Neuronal stem cell (in vitro differentiated cells): ENCODE results near the gene SPAG5.

Experiments
- DNase-seq: peaks from one replicate; pipeline ENCODE4 v3.0.0-alpha.2; 2013; ENCODE audit warnings: low spot score
- H2AFZ ChIP-seq: one replicate; pipeline ENCODE4 v1.6.1; 2013; ENCODE audit warnings: mild to moderate bottlenecking, low read length, inconsistent platforms
- H2AK5ac ChIP-seq: 2 replicates; pipeline ENCODE4 v1.6.1; 2013; ENCODE audit warnings: low read depth, mild to moderate bottlenecking, inconsistent platforms, low read length, moderate library complexity, mixed read lengths
- H2BK120ac ChIP-seq: 2 replicates; pipeline ENCODE4 v1.6.1; 2013; ENCODE audit warnings: low read depth, mild to moderate bottlenecking, inconsistent platforms, low read length, moderate library complexity, mixed read lengths
- H2BK12ac ChIP-seq: one replicate; pipeline ENCODE4 v1.6.1; 2013; ENCODE audit warnings: low read length, inconsistent platforms
- H2BK15ac ChIP-seq: 2 replicates; pipeline ENCODE4 v1.6.1; 2013; ENCODE audit warnings: mild to moderate bottlenecking, low read length, inconsistent platforms, mixed read lengths
- H2BK5ac ChIP-seq: one replicate; pipeline ENCODE4 v1.6.1; 2013; ENCODE audit warnings: inconsistent platforms, mild to moderate bottlenecking, low read length, moderate library complexity
- H3K14ac ChIP-seq: one replicate; pipeline ENCODE4 v1.6.1; 2013; ENCODE audit warnings: low read length, inconsistent platforms
- H3K18ac ChIP-seq: 2 replicates; pipeline ENCODE4 v1.6.1; 2013; ENCODE audit warnings: low read length, inconsistent platforms
- H3K23ac ChIP-seq: 2 replicates; pipeline ENCODE4 v1.6.1; 2013; ENCODE audit warnings: low read depth, mild to moderate bottlenecking, mixed read lengths, low read length, inconsistent platforms; ENCODE audit not compliant: poor library complexity
- H3K27ac ChIP-seq: replicated peaks from 3 replicates; pipeline ENCODE4 v1.5.1; 2013; ENCODE audit warnings: low read length, inconsistent platforms
- H3K27me3 ChIP-seq, 3 experiments: 2 replicates each; pipeline ENCODE4 v1.6.1; 2013; ENCODE audit warnings: low read length in 3 of 3, mild to moderate bottlenecking in 2 of 3, inconsistent platforms in 1 of 3, low read depth in 1 of 3, mixed read lengths in 1 of 3, moderate library complexity in 1 of 3; ENCODE audit not compliant: control insufficient read depth in 3 of 3, insufficient read depth in 3 of 3
- H3K36me3 ChIP-seq, 2 donors: replicated peaks in 1 of 2; 2 replicates each; pipeline ENCODE4 v1.6.1; 2013; ENCODE audit warnings: low read length in 2 of 2; ENCODE audit not compliant: control insufficient read depth in 2 of 2, insufficient read depth in 2 of 2
- H3K4ac ChIP-seq: 2 replicates; pipeline ENCODE4 v1.6.1; 2013; ENCODE audit warnings: inconsistent platforms, mild to moderate bottlenecking, low read length, moderate library complexity
- H3K4me1 ChIP-seq, 2 donors: 1 replicate in 1 of 2; 2 replicates in 1 of 2; pipeline ENCODE4 v1.6.1; 2013; ENCODE audit warnings: low read length in 2 of 2, low read depth in 1 of 2; ENCODE audit not compliant: control insufficient read depth in 2 of 2, insufficient read depth in 1 of 2
- H3K4me2 ChIP-seq: one replicate; pipeline ENCODE4 v1.6.1; 2013; ENCODE audit warnings: mild to moderate bottlenecking, low read length, inconsistent platforms; ENCODE audit not compliant: insufficient read depth, poor library complexity, severe bottlenecking
- H3K4me3 ChIP-seq, 2 donors: 2 replicates each; pipeline ENCODE4 v1.5.1; 2013; ENCODE audit warnings: low read length in 2 of 2, mild to moderate bottlenecking in 2 of 2, inconsistent platforms in 1 of 2, moderate library complexity in 1 of 2
- H3K79me1 ChIP-seq: one replicate; pipeline ENCODE4 v1.6.1; 2013; ENCODE audit warnings: low read depth, mild to moderate bottlenecking, inconsistent platforms, low read length, moderate library complexity
- H3K9ac ChIP-seq: one replicate; pipeline ENCODE4 v1.6.1; 2013; ENCODE audit warnings: mild to moderate bottlenecking, low read depth, low read length, inconsistent platforms; ENCODE audit not compliant: poor library complexity
- H3K9me3 ChIP-seq, 2 donors: replicated peaks in 1 of 2; 2 replicates each; pipeline versions ENCODE3 to v1.6.1; 2013; ENCODE audit warnings: low read length in 2 of 2, mild to moderate bottlenecking in 2 of 2, inconsistent platforms in 1 of 2, low read depth in 1 of 2, mixed read lengths in 1 of 2, moderate library complexity in 1 of 2; ENCODE audit not compliant: control insufficient read depth in 2 of 2, insufficient read depth in 1 of 2
- H4K8ac ChIP-seq: one replicate; pipeline ENCODE4 v1.6.1; 2013; ENCODE audit warnings: low read depth, mild to moderate bottlenecking, inconsistent platforms, low read length, moderate library complexity
- H4K91ac ChIP-seq: one replicate; pipeline ENCODE4 v1.6.1; 2013; ENCODE audit warnings: low read length, low read depth, mild to moderate bottlenecking, inconsistent platforms; ENCODE audit not compliant: poor library complexity
- WGBS, 2 donors: extraction: QIAGEN DNeasy Blood & Tissue Kit; methylation state at CpG; one replicate each; pipeline ENCODE4 v1.1.7; 2013; ENCODE audit warnings: missing lambda C conversion rate in 2 of 2, mixed read lengths in 1 of 2; ENCODE audit not compliant: insufficient read length in 2 of 2, insufficient replicate concordance in 1 of 2; ENCODE audit errors: extremely low coverage in 2 of 2; 5-methylcytosine and 5-hydroxymethylcytosine counted together

SPAG5 gene

GRCh38 chr17:28644787-28645575 lies 46.2 kb upstream of the SPAG5 start, which contains the start of gene BLTP2:
Gene BLTP2 (minus strand): TSS chr17:28645158. CDS start chr17:28645056, 102 bp downstream.
- H3K79me1 ChIP-seq: no peaks in the 10 kb centered on the region
- peak within 1 kb of the TSS; percentile 89 to 94 for H3K4me3 ChIP-seq
- peak within 1 kb of the TSS; percentile 87 for H3K4me2 ChIP-seq
- H2BK15ac ChIP-seq: no peak within 1 kb of the TSS
- H3K4me1 ChIP-seq: peaks cover 2 to 5% of the 10 kb centered on the region in 2 donors
- peak within 1 kb of the TSS; percentile 9 for H3K14ac ChIP-seq
- peak within 1 kb of the TSS; percentile 97 for H2AFZ ChIP-seq
- no peak within 1 kb of the TSS for H2BK120ac ChIP-seq
- H3K36me3 ChIP-seq: peaks cover 30 to 67% of the 10 kb centered on the region in 2 donors
- H4K8ac ChIP-seq: no peak within 1 kb of the TSS
- no peak within 1 kb of the TSS for H3K4ac ChIP-seq
- H2BK12ac ChIP-seq: no peak within 1 kb of the TSS
- no CpG with 5 or more reads among the region's 89 CpGs for WGBS, 2 donors
- H2AK5ac ChIP-seq: peak within 1 kb of the TSS; percentile 5
- peak within 1 kb of the TSS; percentile 80 for H3K27ac ChIP-seq
- H3K23ac ChIP-seq: peak within 1 kb of the TSS; percentile 71
- no peaks in the 10 kb centered on the region for H3K9me3 ChIP-seq
- H4K91ac ChIP-seq: no peak within 1 kb of the TSS
- H3K9ac ChIP-seq: peak within 1 kb of the TSS; percentile 94
- DNase-seq: peak; percentile 88
- H3K18ac ChIP-seq: peak within 1 kb of the TSS; percentile 71
- H2BK5ac ChIP-seq: no peak within 1 kb of the TSS
- no peaks in the 10 kb centered on the region for H3K27me3 ChIP-seq

GRCh38 chr17:28643983-28644786 lies 45.4 kb upstream of the SPAG5 start:
- Histone ChIP-seq H2BK120ac (no peak overlapping the region), H2BK5ac (no peak overlapping the region), H3K9ac (peak overlapping the region; percentile 94), H3K14ac (peak overlapping the region; percentile 9), H4K91ac (no peak overlapping the region), H3K23ac (peak overlapping the region; percentile 45), H4K8ac (no peak overlapping the region), H3K36me3 (peaks cover 37 to 72% of the 10 kb centered on the region in 2 donors), H2BK15ac (no peak overlapping the region), H3K18ac (peak overlapping the region; percentile 7), H3K4me2 (peak overlapping the region; percentile 87), H3K9me3 (no peaks in the 10 kb centered on the region), H3K27me3 (no peaks in the 10 kb centered on the region), H3K4me1 (peaks cover 2 to 5% of the 10 kb centered on the region in 2 donors), H2AFZ (peak overlapping the region; percentile 97), H3K79me1 (no peaks in the 10 kb centered on the region), H3K27ac (peak overlapping the region; percentile 80), H3K4me3 (peak overlapping the region; percentile 88 to 94), H2AK5ac (peak overlapping the region; percentile 5), H2BK12ac (no peak overlapping the region), H3K4ac (no peak overlapping the region)
- peak; percentile 26 for DNase-seq
- no CpG with 5 or more reads among the region's 18 CpGs for WGBS, 2 donors

GRCh38 chr17:28641579-28641978 lies 42.8 kb upstream of the SPAG5 start:
- no peak for DNase-seq
- no peak overlapping the region for H2BK15ac ChIP-seq
- WGBS, 2 donors: no CpG with 5 or more reads among the region's 2 CpGs
- H2AFZ ChIP-seq: no peak overlapping the region
- peaks cover 2 to 5% of the 10 kb centered on the region in 2 donors for H3K4me1 ChIP-seq
- no peak overlapping the region for H3K14ac ChIP-seq
- no peak overlapping the region for H3K27ac ChIP-seq
- H2BK5ac ChIP-seq: no peak overlapping the region
- H3K4ac ChIP-seq: no peak overlapping the region
- no peak overlapping the region for H2BK120ac ChIP-seq
- H3K27me3 ChIP-seq: no peaks in the 10 kb centered on the region
- no peak overlapping the region for H3K4me3 ChIP-seq
- no peak overlapping the region for H3K23ac ChIP-seq
- H3K36me3 ChIP-seq: peaks cover 50 to 79% of the 10 kb centered on the region in 2 donors
- no peaks in the 10 kb centered on the region for H3K9me3 ChIP-seq
- H4K8ac ChIP-seq: no peak overlapping the region
- no peak overlapping the region for H2BK12ac ChIP-seq
- no peak overlapping the region for H3K18ac ChIP-seq
- H3K4me2 ChIP-seq: no peak overlapping the region
- no peak overlapping the region for H2AK5ac ChIP-seq
- no peak overlapping the region for H3K9ac ChIP-seq
- H3K79me1 ChIP-seq: peaks cover 3% of the 10 kb centered on the region
- no peak overlapping the region for H4K91ac ChIP-seq

GRCh38 chr17:28635506-28635905 lies 36.7 kb upstream of the SPAG5 start:
- Histone ChIP-seq H3K79me1 (peaks cover 19% of the 10 kb centered on the region), H3K36me3 (peaks cover 76 to 98% of the 10 kb centered on the region in 2 donors)

More at GRCh38 chr17:28635506-28635905, 36.7 kb upstream of the SPAG5 start:
- H2AFZ ChIP-seq: no peak overlapping the region
- H2BK12ac ChIP-seq: no peak overlapping the region
- H3K4ac ChIP-seq: no peak overlapping the region
- no peak overlapping the region for H3K27ac ChIP-seq
- WGBS, 2 donors: no CpG with 5 or more reads among the region's 1 CpG
- H2AK5ac ChIP-seq: no peak overlapping the region
- H3K9me3 ChIP-seq: no peaks in the 10 kb centered on the region
- no peak overlapping the region for H4K91ac ChIP-seq
- no peak overlapping the region for H4K8ac ChIP-seq
- H3K23ac ChIP-seq: no peak overlapping the region
- no peaks in the 10 kb centered on the region for H3K4me1 ChIP-seq
- no peak overlapping the region for H2BK15ac ChIP-seq
- H3K18ac ChIP-seq: no peak overlapping the region
- H3K14ac ChIP-seq: no peak overlapping the region
- no peak overlapping the region for H2BK5ac ChIP-seq
- peak overlapping the region in 1 of 2 donors; percentile 23 for H3K4me3 ChIP-seq
- no peak overlapping the region for H3K9ac ChIP-seq
- no peak overlapping the region for H3K4me2 ChIP-seq
- no peak overlapping the region for H2BK120ac ChIP-seq
- no peak for DNase-seq
- H3K27me3 ChIP-seq: no peaks in the 10 kb centered on the region
